ENCODE measurements around the gene GAS2L2.
"Not testable (repeated sequence)": the region's sequence is repeated elsewhere in the genome, so short reads cannot be mapped to it uniquely, and the experiment has no call there.

GAS2L2 gene

DNA sequence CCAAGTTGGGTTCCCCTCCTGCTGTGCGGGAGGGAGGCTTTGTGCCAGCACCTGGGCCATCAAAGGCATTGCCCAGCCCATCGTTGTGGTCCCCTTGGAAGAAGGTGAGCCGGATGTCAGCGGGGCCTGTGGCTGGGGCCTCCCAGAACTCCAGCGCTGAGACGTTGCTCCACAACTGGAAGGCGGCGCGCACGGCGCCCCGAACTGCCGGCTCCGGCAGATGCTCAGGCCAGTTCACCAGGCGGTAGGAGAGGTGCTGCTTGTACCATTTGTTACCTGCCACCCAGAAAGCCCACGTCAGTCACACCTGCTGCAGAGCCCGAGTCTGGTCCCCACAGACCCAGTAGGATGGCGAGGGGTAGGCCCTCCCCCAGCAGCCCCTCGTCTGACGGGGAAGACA lies 20.1 kb upstream of the GAS2L2 start:
- DNase-seq: no peak

- DNase-seq: no peak
Measured at GRCh38 chr17:35769895-35770486, 17.0 kb upstream of the GAS2L2 start.

- no peak for DNase-seq
Measured at GRCh38 chr17:35768797-35769196, 15.8 kb upstream of the GAS2L2 start.

DNA sequence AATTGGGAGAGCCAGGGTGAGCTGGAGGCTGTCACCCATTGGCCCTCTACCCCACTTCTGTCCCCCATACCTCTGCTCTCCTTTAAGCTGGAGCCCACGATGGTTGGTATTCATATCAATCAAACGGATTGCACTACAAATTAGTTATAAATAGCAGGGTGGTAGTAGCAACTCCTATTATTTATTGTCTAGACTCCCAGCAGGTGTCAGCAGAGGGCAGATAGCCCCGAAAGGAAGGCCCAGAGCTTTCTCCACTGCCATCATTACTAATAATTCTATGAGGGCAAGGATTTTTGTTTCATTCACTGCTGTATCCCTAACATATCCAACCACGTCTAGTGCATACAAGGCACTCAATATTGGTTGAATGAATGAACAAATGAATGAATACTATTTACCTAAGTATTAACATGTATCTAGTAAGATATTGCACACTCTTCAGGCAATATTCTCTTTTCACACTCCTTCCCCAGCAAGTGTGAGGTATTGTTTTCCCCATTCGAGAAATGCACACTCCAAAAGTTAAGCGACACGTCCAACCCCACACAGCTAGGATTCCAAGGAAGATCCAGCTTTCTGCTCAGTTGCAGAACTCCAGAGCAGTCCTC lies 14.0 kb upstream of the GAS2L2 start:
- no peak for DNase-seq

- no peak for DNase-seq
Measured at GRCh38 chr17:35766489-35766877, 13.4 kb upstream of the GAS2L2 start.

DNA sequence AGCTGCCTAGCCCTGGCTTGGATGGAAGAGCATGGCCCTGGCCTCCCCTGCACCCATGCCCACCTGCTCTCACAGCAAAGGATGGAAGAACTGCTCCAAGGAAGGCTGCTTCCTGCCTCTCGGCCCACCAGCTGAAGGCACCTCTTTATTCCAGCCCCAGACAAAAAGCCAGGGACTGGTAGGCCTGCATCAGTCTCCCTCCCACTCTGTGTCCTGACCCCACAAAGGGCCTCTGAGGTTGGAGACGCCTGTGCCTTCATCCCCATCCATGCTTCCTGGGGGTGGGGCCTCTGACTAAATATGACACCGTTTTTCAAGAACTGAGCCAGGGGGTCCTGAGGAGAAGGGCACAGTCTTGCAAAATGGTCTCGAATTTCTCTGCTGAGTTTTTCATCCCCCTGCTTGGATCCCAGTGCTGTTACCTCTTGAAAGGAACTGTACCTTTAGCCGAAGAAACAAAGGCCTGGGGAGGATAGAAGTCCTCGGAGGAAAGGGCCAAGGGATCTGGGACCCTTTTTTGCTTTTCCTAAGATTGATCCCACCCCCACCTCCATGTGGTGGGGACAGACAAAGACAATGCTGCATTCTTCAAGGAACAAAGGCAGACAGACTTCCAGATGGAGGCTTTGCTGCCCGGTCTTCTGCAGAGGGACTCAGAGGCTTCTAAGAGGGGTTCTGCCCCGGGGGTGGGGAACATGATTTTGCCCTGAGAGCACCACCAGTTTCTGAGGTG lies 12.9 kb upstream of the GAS2L2 start:
- no peak for DNase-seq

DNA sequence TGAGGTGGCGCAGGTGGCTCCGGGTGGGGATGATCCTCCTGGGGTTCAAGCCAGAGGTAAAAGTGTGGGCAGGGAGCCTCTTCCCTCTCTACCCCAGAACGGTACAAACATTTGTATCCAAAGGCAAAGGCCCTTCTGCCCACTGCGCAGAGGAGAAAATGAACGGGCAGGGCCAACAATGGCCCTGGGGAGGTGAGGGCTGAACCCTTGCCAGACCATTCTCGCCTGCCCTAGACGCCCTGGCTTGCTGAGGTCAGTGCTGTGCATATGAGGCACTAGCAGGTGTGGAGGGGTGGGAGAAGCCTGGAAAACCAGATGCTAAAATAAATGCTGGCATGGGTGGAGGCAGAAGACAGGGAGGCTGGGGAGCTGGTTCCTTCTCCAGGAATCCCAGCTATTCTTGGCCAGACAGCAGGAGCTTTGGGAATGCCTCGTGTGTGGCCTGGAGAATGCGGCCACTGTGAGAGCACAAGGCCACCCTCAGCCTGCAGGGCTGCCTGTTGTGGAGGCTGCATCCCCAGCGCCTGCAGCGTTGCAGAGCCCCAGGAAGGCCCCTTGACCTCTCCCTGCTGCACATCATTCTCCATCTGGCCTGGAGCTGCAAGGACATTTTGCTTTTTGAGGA lies 12.2 kb upstream of the GAS2L2 start:
- no peak for DNase-seq

DNA sequence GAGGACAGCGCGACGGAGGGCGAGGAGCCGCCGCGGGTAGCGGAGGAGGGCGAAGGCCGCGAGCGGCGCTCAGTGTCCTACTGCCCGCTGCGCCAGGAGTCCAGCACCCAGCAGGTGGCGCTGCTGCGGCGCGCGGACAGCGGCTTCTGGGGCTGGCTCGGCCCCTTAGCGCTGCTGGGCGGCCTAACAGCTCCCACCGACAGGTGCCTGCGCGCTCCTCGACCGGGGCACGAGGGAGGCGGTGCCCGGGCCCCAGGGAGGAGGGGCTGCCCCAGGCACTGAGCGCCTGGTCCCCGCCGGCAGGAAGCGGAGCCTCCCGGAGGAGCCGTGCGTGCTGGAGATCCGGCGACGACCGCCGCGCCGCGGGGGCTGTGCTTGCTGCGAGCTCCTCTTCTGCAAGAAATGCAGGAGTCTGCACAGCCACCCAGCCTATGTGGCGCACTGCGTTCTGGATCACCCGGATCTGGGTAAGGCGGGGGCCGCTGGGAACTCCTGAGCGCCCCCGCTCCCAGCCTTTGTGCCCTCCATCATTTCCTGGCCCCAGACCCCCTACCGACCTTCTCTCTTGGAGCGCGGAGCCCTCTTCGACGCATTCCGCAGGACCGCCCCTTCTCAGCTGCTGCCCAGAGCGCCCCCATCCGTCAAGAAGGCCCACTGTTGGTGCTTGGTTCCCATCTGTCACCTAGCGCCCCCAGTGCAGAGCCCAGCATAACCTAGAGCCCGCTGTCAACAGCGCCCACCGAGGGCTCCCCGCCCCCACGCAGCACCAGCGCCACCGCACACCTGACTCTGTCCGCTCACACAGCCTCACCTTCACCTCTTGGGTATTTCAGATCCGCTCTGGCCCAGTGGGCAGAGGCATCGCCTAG lies 11.3 kb upstream of the GAS2L2 start:
- peak; percentile 16 to 27 for DNase-seq

GRCh38 chr17:35763767-35764122 lies 10.7 kb upstream of the GAS2L2 start:
- DNase-seq: no peak

GRCh38 chr17:35761601-35762000 lies 8.6 kb upstream of the GAS2L2 start:
- no peak for DNase-seq

GRCh38 chr17:35760587-35760986 lies 7.5 kb upstream of the GAS2L2 start, which contains the start of gene C17orf50:
C17orf50 (plus strand) TSS chr17:35760887; CDS start chr17:35760942, 55 bp downstream.
- DNase-seq: no peak

GRCh38 chr17:35757243-35757642 lies 4.2 kb upstream of the GAS2L2 start:
- DNase-seq: no peak

- no peak for DNase-seq
Measured at GRCh38 chr17:35752471-35752870, 568 bp downstream of the GAS2L2 start.

DNA sequence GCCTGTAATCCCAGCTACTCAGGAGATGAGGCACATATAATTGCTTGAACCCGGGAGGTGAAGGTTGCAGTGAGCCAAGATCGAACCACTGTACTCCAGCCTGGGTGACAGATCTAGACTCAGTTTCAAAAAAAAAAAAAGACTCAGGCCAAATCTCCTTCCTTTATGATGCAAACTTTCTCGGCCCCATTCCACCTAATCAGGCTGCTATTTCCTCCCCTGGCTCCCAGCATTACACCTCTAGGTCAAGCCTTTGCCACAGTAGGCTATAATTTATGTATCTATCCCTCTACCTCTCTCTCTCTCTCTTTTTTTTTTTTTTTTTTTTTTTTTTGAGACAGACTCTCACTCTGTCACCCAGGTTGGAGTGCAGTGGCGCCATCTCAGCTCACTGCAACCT lies 1.5 kb downstream of the GAS2L2 start:
- not testable (repeated sequence) for DNase-seq

GRCh38 chr17:35750526-35751395 lies 2.3 kb downstream of the GAS2L2 start:
- no peak for DNase-seq

DNA sequence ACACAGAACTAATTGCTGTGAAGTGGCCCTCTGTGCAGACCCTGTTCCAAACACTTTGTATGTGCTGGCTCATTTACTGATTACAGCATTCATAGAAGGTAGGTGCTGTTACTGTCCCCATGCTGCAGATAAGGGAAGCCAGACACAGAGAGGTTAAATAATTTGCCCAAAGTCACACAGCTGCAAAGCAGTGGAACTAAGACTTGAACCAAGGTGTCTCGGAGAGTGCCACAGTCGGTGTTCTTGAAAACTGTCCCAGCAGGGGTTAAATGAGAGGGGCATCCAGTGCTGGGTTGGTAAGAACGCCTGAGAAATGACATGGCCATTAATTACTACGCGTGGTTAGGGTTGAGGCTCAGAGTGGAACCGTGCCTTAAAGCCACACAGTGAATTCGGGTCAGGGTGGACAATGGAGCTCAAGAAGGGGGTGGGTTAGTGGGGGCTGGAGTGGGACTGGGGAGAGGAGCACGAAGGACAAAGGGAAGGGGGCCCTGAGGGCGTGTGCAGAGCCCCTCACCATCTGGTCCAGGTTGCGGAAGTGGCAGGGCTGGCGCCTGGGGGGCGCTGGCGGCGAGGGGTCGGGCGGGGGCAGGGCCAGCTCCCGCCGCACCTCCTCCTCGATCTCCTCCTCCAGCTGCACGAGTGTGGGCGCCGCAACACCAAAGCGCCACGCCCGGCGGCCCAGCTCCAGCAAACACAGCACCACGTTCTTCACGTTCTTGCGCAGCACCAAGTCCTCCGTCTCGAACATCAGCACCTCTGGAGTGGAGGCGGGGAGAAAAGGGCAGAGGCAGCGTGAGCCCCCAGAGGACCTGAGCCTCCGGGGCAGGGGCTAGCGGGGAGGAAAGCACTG lies 3.3 kb downstream of the GAS2L2 start:
- no peak for DNase-seq

GRCh38 chr17:35748979-35749378 lies 4.1 kb downstream of the GAS2L2 start:
- DNase-seq: no peak

- DNase-seq: no peak
Measured at GRCh38 chr17:35748341-35748841, 4.6 kb downstream of the GAS2L2 start.

DNA sequence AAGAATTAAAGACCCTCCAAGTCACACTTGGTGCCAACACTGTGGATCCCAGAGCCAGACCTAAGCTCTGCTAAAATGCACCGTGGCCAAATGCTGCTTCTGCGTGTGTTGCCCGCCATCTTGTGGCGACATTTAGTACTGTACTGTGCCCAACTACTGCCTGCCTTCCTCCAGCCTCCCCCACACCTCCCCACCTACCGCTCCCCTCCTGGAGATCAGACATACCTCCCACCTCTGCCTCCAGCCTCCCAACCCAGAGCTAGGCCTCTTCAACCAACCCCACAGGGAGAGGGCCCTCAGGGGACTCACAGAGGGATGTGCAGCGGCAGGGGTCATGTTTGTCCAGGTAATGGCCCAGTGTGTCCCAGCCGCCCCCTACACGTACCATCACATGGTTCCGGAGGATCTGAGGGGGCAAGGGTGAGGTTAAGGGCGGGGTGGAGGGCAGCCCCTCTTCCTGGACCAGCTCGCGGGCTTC lies 5.5 kb downstream of the GAS2L2 start:
- peak in 1 of 2 experiments; percentile 42 for DNase-seq

- no peak for DNase-seq
Measured at GRCh38 chr17:35745749-35746320, 7.2 kb downstream of the GAS2L2 start.
